Activated naive CD8-positive, alpha-beta T cell treated with anti-CD3 and anti-CD28 coated beads for 36 hours (primary cell): ENCODE results near the gene PDYN. TPM values are rescaled to one million over a fixed set of nuclear protein-coding genes. Genes with fewer than 3 reads are reported as not detected.

Experiments
- DNase-seq: peaks from one replicate; pipeline ENCODE4 v3.0.0; 2021
- H3K27ac Mint-ChIP-seq: one replicate; pipeline ENCODE4 v1.8.0; 2022; ENCODE audit warnings: mild to moderate bottlenecking, moderate library complexity, mixed read lengths
- H3K27me3 Mint-ChIP-seq: one replicate; pipeline ENCODE4 v1.8.0; 2022; ENCODE audit warnings: mild to moderate bottlenecking, mixed read lengths
- H3K36me3 Mint-ChIP-seq: one replicate; pipeline ENCODE4 v1.8.0; 2021; ENCODE audit warnings: mild to moderate bottlenecking, mixed read lengths
- H3K4me1 Mint-ChIP-seq: one replicate; pipeline ENCODE4 v1.8.0; 2021; ENCODE audit warnings: mixed read lengths
- H3K4me3 Mint-ChIP-seq: one replicate; pipeline ENCODE4 v1.8.0; 2022; ENCODE audit warnings: mild to moderate bottlenecking, moderate library complexity, mixed read lengths
- H3K9me3 Mint-ChIP-seq: one replicate; pipeline ENCODE4 v1.8.0; 2022; ENCODE audit warnings: mixed read lengths
- total RNA-seq, 2 experiments: library from RNA; stranded (reverse); gene quantifications; one replicate each; pipeline ENCODE4 v1.2.3, GENCODE V29; 2021

PDYN gene
- total RNA-seq, 2 experiments from 2014 or later: not detected

DNA sequence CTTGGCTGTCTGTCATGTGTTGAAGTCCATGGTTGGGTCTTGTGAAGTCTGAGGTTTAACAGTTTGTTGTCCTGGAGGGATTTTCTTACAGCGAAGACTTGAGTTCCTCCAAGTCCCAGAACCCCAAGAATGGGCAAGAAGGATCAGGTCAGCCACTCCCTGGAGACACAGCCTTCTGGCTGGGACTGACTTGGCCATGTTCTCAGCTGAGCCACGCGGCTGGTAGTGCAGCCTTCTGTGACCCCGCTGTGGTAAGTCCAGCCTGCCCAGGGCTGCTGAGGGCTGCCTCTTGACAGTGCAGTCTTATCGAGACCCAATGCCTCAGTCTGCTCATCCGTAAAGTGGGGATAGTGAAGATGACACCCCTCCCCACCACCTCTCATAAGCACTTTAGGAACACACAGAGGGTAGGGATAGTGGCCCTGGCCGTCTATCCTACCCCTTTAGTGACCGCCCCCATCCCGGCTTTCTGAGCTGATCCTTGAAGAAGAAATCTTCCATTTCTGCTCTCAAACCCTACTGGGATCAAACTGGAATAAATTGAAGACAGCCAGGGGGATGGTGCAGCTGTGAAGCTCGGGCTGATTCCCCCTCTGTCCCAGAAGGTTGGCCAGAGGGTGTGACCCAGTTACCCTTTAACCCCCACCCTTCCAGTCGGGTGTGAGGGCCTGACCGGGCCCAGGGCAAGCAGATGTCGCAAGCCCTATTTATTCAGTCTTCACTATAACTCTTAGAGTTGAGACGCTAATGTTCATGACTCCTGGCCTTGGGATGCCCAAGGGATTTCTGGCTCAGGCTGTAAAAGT lies 55.2 kb downstream of the PDYN start:
- no peaks in the 10 kb centered on the region for H3K9me3 Mint-ChIP-seq
- no peak overlapping the region for H3K27ac Mint-ChIP-seq
- H3K36me3 Mint-ChIP-seq: no peaks in the 10 kb centered on the region
- no peak overlapping the region for H3K4me3 Mint-ChIP-seq
- peaks cover 23% of the 10 kb centered on the region for H3K27me3 Mint-ChIP-seq
- no peak for DNase-seq
- H3K4me1 Mint-ChIP-seq: no peaks in the 10 kb centered on the region

DNA sequence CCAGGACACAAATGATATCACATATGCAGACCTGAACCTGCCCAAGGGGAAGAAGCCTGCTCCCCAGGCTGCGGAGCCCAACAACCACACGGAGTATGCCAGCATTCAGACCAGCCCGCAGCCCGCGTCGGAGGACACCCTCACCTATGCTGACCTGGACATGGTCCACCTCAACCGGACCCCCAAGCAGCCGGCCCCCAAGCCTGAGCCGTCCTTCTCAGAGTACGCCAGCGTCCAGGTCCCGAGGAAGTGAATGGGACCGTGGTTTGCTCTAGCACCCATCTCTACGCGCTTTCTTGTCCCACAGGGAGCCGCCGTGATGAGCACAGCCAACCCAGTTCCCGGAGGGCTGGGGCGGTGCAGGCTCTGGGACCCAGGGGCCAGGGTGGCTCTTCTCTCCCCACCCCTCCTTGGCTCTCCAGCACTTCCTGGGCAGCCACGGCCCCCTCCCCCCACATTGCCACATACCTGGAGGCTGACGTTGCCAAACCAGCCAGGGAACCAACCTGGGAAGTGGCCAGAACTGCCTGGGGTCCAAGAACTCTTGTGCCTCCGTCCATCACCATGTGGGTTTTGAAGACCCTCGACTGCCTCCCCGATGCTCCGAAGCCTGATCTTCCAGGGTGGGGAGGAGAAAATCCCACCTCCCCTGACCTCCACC lies 56.4 kb downstream of the PDYN start:
- DNase-seq: no peak
- H3K36me3 Mint-ChIP-seq: no peaks in the 10 kb centered on the region
- H3K27me3 Mint-ChIP-seq: peaks cover 20% of the 10 kb centered on the region
- H3K27ac Mint-ChIP-seq: no peak overlapping the region
- no peak overlapping the region for H3K4me3 Mint-ChIP-seq
- H3K9me3 Mint-ChIP-seq: no peaks in the 10 kb centered on the region
- no peaks in the 10 kb centered on the region for H3K4me1 Mint-ChIP-seq

- peaks cover 33% of the 10 kb centered on the region for H3K27me3 Mint-ChIP-seq
- no peak for DNase-seq
Measured at GRCh38 chr20:1935696-1936366, 58.0 kb downstream of the PDYN start.

GRCh38 chr20:1934721-1935573 lies 58.9 kb downstream of the PDYN start:
- H3K36me3 Mint-ChIP-seq: no peaks in the 10 kb centered on the region
- H3K9me3 Mint-ChIP-seq: no peaks in the 10 kb centered on the region
- no peak overlapping the region for H3K27ac Mint-ChIP-seq
- H3K4me1 Mint-ChIP-seq: no peaks in the 10 kb centered on the region
- no peak overlapping the region for H3K4me3 Mint-ChIP-seq
- DNase-seq: no peak
- peaks cover 29% of the 10 kb centered on the region for H3K27me3 Mint-ChIP-seq

More at GRCh38 chr20:1935696-1936366, 58.0 kb downstream of the PDYN start:
- Mint-ChIP-seq H3K27ac (no peak overlapping the region), H3K36me3 (no peaks in the 10 kb centered on the region), H3K4me1 (no peaks in the 10 kb centered on the region), H3K4me3 (no peak overlapping the region), H3K9me3 (no peaks in the 10 kb centered on the region)

DNA sequence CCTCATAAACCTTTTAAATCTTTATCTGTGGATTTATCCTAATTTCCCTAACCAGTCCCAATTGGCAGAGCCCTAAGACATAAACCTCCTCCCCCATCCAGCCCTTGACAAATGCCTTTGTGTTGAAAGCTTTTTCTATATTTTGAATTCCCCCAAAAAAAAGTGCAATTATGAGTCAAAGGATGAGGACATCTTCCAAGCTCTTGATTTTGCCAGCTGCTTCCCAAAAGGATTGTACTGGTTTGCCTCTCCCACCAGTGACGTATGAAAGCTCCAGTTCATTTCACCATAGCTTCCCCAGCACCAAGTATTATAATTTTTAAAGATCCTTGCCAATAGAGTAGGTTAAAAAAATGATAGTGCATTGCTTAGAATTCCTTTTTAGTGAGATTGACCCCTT lies 59.7 kb downstream of the PDYN start:
- DNase-seq: no peak
- Mint-ChIP-seq H3K4me1 (no peaks in the 10 kb centered on the region), H3K9me3 (no peaks in the 10 kb centered on the region), H3K27ac (no peak overlapping the region), H3K36me3 (no peaks in the 10 kb centered on the region), H3K4me3 (no peak overlapping the region), H3K27me3 (peaks cover 29% of the 10 kb centered on the region)

- Mint-ChIP-seq H3K27me3 (peaks cover 30% of the 10 kb centered on the region), H3K27ac (no peak overlapping the region), H3K4me1 (no peaks in the 10 kb centered on the region), H3K9me3 (no peaks in the 10 kb centered on the region), H3K4me3 (no peak overlapping the region), H3K36me3 (no peaks in the 10 kb centered on the region)
- DNase-seq: no peak
Measured at GRCh38 chr20:1933465-1933870, 60.4 kb downstream of the PDYN start.

DNA sequence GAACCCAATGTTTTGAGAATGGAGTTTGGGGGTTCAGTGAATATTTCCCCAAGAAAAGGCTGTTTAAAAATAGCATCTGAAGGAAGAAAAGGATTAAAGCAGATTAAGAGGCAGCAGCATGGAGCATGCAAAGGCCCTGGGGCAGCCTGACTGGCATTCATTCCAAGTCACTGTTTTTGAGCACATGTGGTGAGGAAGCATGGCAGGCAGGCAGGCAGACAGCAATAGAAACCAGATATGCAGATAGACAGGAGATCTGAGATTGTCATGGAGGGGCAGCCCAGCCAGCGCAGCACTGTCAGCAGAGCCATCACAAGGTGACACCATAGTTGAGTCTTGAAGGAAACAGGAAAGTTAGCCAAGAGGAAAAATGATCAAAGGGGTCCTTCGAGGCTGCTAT lies 60.9 kb downstream of the PDYN start:
- H3K27me3 Mint-ChIP-seq: peaks cover 35% of the 10 kb centered on the region
- no peak overlapping the region for H3K27ac Mint-ChIP-seq
- no peak overlapping the region for H3K4me3 Mint-ChIP-seq
- H3K9me3 Mint-ChIP-seq: no peaks in the 10 kb centered on the region
- no peak for DNase-seq
- H3K36me3 Mint-ChIP-seq: no peaks in the 10 kb centered on the region
- H3K4me1 Mint-ChIP-seq: no peaks in the 10 kb centered on the region

- no peak for DNase-seq
- no peak overlapping the region for H3K27ac Mint-ChIP-seq
- H3K27me3 Mint-ChIP-seq: peaks cover 37% of the 10 kb centered on the region
- no peaks in the 10 kb centered on the region for H3K4me1 Mint-ChIP-seq
- H3K9me3 Mint-ChIP-seq: no peaks in the 10 kb centered on the region
- no peaks in the 10 kb centered on the region for H3K36me3 Mint-ChIP-seq
- no peak overlapping the region for H3K4me3 Mint-ChIP-seq
Measured at GRCh38 chr20:1931830-1932229, 62.0 kb downstream of the PDYN start.

- peaks cover 37% of the 10 kb centered on the region for H3K27me3 Mint-ChIP-seq
- no peak overlapping the region for H3K4me3 Mint-ChIP-seq
- H3K36me3 Mint-ChIP-seq: no peaks in the 10 kb centered on the region
- H3K27ac Mint-ChIP-seq: no peak overlapping the region
- no peaks in the 10 kb centered on the region for H3K4me1 Mint-ChIP-seq
- no peaks in the 10 kb centered on the region for H3K9me3 Mint-ChIP-seq
- no peak for DNase-seq
Measured at GRCh38 chr20:1930165-1930564, 63.7 kb downstream of the PDYN start.

DNA sequence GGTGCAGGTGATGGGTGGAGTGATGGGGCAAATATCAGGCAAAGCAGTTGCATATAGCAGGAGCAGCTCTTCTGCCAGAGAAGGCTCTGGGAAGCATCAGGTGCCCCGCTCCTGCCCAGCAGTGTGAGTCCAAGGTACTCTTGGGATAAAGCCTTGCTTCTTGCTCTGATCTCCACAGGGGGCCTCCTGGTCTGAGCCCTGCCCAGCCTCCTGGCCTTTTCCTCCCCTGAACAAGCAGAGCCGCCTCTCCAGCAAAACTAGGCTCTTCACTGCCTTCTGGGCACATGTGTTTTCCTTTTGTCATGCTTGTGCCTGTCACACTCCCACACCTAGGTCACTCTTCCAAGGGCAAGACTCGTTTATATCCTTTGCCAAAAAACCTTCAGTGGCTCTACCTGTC lies 64.4 kb downstream of the PDYN start:
- H3K9me3 Mint-ChIP-seq: no peaks in the 10 kb centered on the region
- H3K27me3 Mint-ChIP-seq: peaks cover 37% of the 10 kb centered on the region
- DNase-seq: no peak
- H3K4me1 Mint-ChIP-seq: no peaks in the 10 kb centered on the region
- H3K36me3 Mint-ChIP-seq: no peaks in the 10 kb centered on the region
- H3K4me3 Mint-ChIP-seq: no peak overlapping the region
- H3K27ac Mint-ChIP-seq: no peak overlapping the region

DNA sequence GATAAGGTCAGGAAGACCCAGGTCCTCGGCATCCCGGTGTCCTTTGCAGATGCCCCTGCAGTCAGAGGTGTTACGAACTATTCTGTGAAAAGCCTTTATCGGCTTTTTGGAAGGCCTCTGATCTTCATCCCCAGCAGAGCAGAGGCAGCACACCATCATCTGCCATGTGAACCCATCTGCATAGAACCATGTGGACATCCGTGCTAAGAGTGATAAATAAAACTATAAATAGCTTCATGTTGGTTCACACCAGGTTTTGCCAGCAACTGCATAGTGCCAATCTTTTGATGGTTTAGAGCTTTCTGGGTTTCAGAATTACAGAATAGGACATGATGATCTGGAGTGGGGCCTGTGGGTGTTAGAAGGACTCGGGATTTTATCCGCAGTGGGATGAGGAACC lies 65.1 kb downstream of the PDYN start:
- H3K27ac Mint-ChIP-seq: no peak overlapping the region
- H3K9me3 Mint-ChIP-seq: no peaks in the 10 kb centered on the region
- H3K4me3 Mint-ChIP-seq: no peak overlapping the region
- no peak for DNase-seq
- no peaks in the 10 kb centered on the region for H3K36me3 Mint-ChIP-seq
- no peaks in the 10 kb centered on the region for H3K4me1 Mint-ChIP-seq
- peaks cover 30% of the 10 kb centered on the region for H3K27me3 Mint-ChIP-seq

Other genes with a start within 250 kb of the PDYN start
- under 1 TPM; 0.12 to 0.31 TPM for gene SIRPA, start 98.7 kb downstream of the PDYN start, total RNA-seq
- gene STK35, start 107.8 kb upstream of the PDYN start, total RNA-seq: 10 to 100 TPM; 19.1 to 19.9 TPM